HG02798 (cell line): ENCODE results near the gene DUS3L.

Source experiments
- ATAC-seq: cut with Tn5 transposase; IDR thresholded peaks from one replicate; pipeline ENCODE4 v1.9.1; 2021; ENCODE audit warnings: mild to moderate bottlenecking; ENCODE audit not compliant: unreplicated experiment, poor library complexity

The DUS3L gene

GRCh38 chr19:5822181-5822844 is 31.4 kb upstream of the DUS3L start:
- ATAC-seq: no peak

GRCh38 chr19:5821521-5822180 is 30.7 kb upstream of the DUS3L start:
- no peak for ATAC-seq

- no peak for ATAC-seq
Observed at GRCh38 chr19:5820785-5821184, 29.8 kb upstream of the DUS3L start.

- no peak for ATAC-seq
Observed at GRCh38 chr19:5818594-5818993, 27.6 kb upstream of the DUS3L start.

- no peak for ATAC-seq
Observed at GRCh38 chr19:5817218-5817617, 26.3 kb upstream of the DUS3L start.

GRCh38 chr19:5814852-5815246 is 23.9 kb upstream of the DUS3L start:
- no peak for ATAC-seq

DNA sequence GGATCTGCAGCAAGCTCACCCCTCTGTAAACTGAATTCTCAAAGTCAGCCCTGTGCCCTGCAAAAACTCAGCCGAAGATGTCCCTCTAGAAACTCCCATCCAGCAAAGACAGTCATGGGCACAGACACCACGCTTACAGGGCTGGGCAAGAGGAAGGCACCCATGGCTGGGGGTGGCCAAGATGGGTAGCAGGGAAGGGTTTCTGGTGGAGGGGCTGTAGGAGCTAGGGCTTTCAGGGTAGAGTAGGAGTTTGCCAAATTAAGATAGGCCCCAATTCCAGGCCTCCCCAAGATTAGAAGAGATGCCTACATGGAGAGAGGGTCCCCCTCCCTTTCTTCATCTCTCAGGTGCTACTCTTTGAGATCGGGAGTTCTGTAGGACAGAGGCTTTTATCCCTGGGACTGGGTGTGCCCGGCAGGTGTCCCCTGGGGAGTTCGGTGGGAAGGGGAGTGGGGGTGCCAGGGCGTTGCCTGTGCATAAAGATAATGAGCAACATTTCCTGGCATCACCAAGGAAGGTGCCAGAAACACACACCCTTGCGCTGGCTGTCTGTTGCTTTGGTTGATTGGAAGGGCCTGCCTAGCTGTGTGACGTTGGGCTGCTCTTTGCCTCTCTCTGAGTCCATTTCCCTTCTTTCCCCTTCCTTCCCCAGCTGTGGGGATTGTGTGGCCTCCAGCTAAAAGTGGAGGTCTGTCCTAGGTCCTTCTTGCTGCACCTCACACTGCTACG is 23.3 kb upstream of the DUS3L start:
- ATAC-seq: no peak

DNA sequence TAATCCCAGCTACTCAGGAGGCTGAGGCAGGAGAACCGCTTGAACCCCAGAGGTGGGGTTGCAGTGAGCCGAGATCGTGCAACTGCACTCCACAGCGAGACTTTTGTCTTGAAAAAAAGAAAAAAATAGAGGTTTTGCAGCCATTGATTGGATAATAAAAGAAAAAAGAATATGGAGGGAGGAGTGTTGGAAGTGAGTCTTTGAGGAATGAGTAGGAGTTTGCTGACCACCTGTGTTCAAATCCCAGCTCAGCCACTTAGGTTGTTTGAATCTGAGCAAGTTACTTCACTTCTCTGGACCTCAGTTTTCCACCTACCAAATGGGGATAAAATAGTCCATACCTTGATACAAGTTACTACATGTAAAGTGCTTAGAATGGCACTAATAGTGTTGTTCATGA is 20.2 kb upstream of the DUS3L start:
- no peak for ATAC-seq

GRCh38 chr19:5809469-5809868 is 18.5 kb upstream of the DUS3L start:
- ATAC-seq: no peak

DNA sequence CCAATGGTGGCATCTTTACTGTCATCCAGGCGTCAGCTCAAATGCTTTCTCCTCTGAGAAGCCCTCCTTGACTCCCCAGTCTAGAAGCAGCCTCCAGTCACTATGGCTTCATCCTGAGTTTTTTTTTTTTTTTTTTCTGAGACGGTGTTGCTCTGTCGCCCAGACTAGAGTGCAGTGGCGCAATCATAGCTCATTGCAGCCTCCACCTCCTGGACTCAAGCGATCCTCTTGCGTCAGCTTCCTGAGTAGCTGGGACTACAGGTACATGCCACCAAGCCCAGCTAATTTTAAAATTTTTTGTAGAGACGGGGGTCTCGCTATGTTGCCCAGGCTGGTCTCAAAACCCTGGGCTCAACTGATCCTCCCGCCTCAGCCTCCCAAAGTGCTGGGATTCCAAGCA is 18.1 kb upstream of the DUS3L start:
- no peak for ATAC-seq

DNA sequence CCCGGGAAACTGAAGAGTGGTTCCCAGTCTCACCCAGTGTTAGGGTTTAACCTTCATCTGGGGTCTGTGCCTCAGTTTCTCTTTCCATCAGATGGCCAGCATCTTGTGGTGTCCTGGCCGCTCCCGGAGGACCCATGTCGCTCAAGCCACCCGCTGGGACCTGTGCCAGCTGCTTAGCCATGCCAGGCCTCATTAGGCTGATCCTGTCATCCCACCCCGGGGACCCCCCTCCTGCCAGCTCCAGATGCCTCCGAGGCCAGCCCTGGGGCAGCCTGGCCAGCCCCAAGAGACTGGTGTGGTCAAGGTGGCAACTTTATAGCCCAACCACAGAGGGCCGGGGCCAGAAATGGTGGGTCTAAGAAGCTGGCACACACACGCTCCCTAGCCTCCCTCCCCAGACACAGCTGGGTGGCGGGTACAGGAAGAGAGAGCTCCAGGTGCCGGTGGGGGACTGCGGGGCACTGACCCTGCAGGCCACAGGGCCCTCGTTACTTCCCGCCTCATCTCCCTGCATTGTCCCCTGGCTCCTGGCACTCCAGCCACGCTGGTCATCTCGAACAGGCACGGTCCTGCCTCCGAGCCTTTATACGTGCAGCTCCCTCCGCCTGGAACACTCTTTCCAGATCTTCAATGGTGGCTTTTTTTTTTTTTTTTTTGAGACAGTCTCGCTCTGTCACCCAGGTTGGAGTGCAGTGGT is 17.3 kb upstream of the DUS3L start:
- no peak for ATAC-seq

DNA sequence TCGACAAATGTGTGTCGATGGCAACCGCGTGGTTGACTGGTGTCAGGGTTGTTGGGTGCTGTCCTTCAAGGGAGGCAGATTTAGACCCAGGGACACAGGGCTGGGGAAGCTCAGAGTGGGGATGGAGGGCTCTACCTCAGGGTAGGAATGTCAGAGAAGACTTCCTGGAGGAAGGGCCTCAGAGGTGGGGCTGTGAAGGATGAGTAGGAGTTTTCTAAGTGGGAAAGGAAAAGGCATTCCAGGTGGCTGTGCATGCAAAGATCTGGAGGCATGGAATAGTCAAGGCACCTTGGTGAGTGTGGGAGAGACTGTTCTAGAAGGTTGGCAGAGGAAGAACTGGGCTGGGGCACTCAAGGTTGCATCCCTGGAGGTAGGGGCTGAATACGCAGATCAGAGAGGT is 15.9 kb upstream of the DUS3L start:
- no peak for ATAC-seq

GRCh38 chr19:5806133-5806489 is 15.1 kb upstream of the DUS3L start:
- no peak for ATAC-seq

DNA sequence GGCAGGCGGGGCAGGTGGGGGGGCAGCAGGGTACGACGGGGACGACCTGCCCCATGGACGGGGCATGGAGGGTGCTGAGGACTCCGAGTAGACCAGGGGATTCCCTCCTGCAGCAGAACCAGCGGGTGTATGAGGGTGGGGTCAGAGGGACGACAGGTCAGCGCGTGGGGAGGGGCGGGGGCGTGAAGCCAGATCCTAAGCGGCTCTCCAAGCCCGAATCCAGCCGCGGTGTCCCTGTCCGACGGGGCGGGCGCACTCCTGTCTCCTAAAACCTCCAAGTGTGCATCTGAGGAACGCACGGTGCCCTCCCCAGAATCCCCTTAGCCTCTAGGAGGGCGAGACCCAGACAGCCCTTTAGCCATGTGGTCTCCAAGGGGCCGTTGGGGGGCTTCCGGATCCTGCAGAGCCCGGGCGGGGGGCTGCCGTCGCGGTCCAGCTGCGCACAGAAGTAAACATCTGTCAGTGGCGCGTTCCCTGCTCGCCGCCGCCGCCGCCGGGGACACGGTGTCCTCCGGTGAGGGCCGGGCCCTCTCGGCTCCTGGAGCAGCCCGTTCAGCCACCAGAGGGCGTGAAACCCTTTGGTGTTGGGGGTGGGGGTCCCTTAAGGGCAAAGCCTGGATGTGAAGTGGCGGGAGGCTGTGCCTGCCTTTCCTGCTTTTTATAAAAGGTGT is 14.6 kb upstream of the DUS3L start:
- no peak for ATAC-seq

- ATAC-seq: no peak
Observed at GRCh38 chr19:5804516-5805461, 13.8 kb upstream of the DUS3L start, which contains the start of gene NRTN. NRTN (plus strand) TSS chr19:5805067; CDS start chr19:5824166, 19,099 bp downstream.

GRCh38 chr19:5803752-5804515 is 13.0 kb upstream of the DUS3L start:
- ATAC-seq: peak; percentile 79

- ATAC-seq: no peak
Observed at GRCh38 chr19:5803441-5803751, 12.4 kb upstream of the DUS3L start.

DNA sequence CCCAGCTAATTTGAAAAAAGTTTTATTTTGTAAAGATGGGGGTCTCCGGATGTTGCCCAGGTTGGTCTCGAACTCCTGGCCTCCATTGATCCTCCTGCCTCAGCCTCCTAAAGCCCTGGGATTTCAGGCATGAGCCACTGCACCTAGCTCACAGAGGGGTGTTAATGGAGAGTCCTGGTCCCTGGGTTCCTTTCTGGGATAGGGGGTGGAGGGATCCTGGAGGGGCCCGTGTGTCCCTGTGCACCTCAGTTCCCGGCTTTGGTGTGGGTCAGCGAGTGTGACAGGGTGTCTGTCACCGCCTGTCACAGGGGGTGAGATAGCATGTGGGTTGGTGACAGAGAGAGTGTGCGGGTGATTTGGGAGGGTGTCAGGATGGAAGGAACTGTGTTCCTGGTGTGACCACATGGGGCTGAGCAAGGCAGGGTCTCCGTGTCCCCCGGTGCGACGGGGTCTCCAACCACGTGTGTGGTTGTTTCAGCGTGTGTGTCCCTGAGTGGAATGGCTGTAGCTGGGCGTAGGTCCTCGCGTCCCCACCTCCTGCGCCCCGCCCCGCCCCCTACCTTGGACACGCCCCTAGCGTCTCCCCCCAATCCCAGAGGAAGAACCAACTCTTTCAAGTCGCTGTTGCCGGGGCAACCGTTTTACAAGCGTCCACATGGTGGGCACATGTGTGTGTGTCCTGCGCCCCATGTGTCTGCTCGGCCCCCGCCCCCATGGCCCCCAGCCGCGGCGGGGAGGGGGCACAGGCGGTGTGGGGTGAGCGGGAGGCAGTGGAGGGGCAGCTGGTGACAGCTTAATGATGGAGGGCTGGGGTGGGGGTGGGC is 11.0 kb upstream of the DUS3L start:
- no peak for ATAC-seq
